HG03575 (cell line): ENCODE results near the gene ENOX2.
"Not testable (repeated sequence)": the region's sequence is repeated elsewhere in the genome, so short reads cannot be mapped to it uniquely, and the experiment has no call there.

ENCODE experiments used
- ATAC-seq: cut with Tn5 transposase; IDR thresholded peaks from one replicate; pipeline ENCODE4 v1.9.1; 2021; ENCODE audit not compliant: unreplicated experiment, insufficient number of reproducible peaks, low FRiP score; ENCODE audit errors: extremely low read depth

ENOX2 gene

GRCh38 chrX:130716781-130717413 is 186.1 kb downstream of the ENOX2 start:
- ATAC-seq, result no peak

- no peak for ATAC-seq
Observed at GRCh38 chrX:130716346-130716745, 186.7 kb downstream of the ENOX2 start.

GRCh38 chrX:130715299-130715698 is 187.7 kb downstream of the ENOX2 start:
- ATAC-seq, result no peak

GRCh38 chrX:130714665-130715064 is 188.3 kb downstream of the ENOX2 start:
- ATAC-seq, result no peak

GRCh38 chrX:130714135-130714534 is 188.9 kb downstream of the ENOX2 start:
- ATAC-seq, result no peak

GRCh38 chrX:130709178-130709577 is 193.8 kb downstream of the ENOX2 start:
- not testable (repeated sequence) for ATAC-seq

- no peak for ATAC-seq
Observed at GRCh38 chrX:130705591-130705990, 197.4 kb downstream of the ENOX2 start.

GRCh38 chrX:130704053-130705038 is 198.7 kb downstream of the ENOX2 start:
- ATAC-seq, result no peak

GRCh38 chrX:130702867-130703707 is 199.9 kb downstream of the ENOX2 start:
- no peak for ATAC-seq

- no peak for ATAC-seq
Observed at GRCh38 chrX:130700629-130701028, 202.4 kb downstream of the ENOX2 start.

- ATAC-seq, result no peak
Observed at GRCh38 chrX:130699618-130700017, 203.4 kb downstream of the ENOX2 start.

- no peak for ATAC-seq
Observed at GRCh38 chrX:130696542-130696941, 206.5 kb downstream of the ENOX2 start.

GRCh38 chrX:130695931-130696330 is 207.1 kb downstream of the ENOX2 start:
- no peak for ATAC-seq

- no peak for ATAC-seq
Observed at GRCh38 chrX:130694983-130695382, 208.0 kb downstream of the ENOX2 start.

- no peak for ATAC-seq
Observed at GRCh38 chrX:130691576-130691975, 211.4 kb downstream of the ENOX2 start.

- no peak for ATAC-seq
Observed at GRCh38 chrX:130688360-130688759, 214.6 kb downstream of the ENOX2 start.

GRCh38 chrX:130682990-130683389 is 220.0 kb downstream of the ENOX2 start:
- no peak for ATAC-seq

GRCh38 chrX:130680164-130681035 is 222.6 kb downstream of the ENOX2 start:
- ATAC-seq, result no peak
